ENCODE results near the gene CDH12.

DNA sequence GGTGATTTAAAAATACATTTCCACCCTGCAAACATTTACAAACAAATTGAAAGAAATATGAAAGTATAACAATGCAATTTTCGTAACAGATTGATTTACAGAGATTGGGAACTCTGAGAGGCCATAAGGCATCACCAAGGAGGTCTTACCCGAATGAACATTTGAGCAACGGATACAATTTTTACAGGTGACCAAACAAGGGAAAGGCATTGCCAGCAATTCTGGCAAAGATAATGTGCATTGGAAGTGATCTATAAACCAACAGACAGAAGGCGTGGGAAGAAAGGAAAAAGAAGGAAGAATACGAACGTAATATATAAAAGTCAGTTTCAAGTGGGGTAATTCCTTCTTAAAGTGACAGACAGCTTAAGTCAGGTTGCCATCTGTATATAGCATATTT lies 295.9 kb downstream of the CDH12 start:
- TF ChIP-seq, protein P1, sequence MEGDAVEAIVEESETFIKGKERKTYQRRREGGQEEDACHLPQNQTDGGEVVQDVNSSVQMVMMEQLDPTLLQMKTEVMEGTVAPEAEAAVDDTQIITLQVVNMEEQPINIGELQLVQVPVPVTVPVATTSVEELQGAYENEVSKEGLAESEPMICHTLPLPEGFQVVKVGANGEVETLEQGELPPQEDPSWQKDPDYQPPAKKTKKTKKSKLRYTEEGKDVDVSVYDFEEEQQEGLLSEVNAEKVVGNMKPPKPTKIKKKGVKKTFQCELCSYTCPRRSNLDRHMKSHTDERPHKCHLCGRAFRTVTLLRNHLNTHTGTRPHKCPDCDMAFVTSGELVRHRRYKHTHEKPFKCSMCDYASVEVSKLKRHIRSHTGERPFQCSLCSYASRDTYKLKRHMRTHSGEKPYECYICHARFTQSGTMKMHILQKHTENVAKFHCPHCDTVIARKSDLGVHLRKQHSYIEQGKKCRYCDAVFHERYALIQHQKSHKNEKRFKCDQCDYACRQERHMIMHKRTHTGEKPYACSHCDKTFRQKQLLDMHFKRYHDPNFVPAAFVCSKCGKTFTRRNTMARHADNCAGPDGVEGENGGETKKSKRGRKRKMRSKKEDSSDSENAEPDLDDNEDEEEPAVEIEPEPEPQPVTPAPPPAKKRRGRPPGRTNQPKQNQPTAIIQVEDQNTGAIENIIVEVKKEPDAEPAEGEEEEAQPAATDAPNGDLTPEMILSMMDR (IDR thresholded peaks at IDR 0.05), result no peak
- TF ChIP-seq POLR2A (IDR thresholded peaks at IDR 0.05) (no peak), POLR2AphosphoS5 (IDR thresholded peaks at IDR 0.05) (no peak)
